ENCODE data around the gene MYH14. TPM values are rescaled to one million over a fixed set of nuclear protein-coding genes. Genes with fewer than 3 reads are reported as not detected.
"Not testable (repeated sequence)": the region's sequence is repeated elsewhere in the genome, so short reads cannot be mapped to it uniquely, and the experiment has no call there.

Gene MYH14
- total RNA-seq, 1 donor from 2014 or later: 99.3 TPM

DNA sequence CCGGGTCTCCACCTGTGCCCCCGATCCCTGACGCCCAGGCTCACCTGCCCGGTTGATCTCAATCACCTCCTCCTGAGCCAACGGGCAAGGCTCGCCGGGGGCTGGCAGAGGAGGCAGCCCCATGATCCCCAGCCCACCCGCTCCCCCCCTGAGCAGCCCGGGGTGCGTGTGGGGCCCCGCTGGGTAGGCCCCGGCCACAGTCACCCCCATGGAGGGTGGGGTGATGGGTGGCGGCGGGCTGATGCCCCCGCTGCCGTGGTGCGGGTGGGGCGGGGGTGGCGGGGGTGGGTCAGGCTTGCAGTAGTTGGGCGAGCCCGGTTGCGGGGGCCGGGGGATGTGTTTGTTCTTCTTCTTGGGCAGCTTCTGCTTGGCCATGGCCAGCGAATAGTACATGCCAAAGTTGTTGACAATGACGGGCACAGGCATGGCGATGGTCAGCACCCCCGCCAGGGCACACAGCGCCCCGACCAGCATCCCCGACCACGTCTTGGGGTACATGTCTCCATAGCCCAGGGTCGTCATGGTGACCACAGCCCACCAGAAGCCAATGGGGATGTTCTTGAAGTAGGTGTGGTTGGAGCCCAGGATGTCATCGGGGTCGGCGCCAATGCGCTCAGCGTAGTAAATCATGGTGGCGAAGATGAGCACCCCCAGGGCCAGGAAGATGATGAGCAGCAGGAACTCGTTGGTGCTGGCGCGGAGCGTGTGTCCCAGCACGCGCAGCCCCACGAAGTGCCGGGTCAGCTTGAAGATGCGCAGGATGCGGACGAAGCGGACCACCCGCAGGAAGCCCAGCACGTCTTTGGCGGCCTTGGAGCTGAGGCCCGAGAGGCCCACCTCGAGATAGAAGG lies 119.7 kb downstream of the MYH14 start:
- ATAC-seq (no peak), DNase-seq (ENCODE audit: missing footprints) (no peak)
- intact Hi-C loops (cut with DNase I): no loop called here

DNA sequence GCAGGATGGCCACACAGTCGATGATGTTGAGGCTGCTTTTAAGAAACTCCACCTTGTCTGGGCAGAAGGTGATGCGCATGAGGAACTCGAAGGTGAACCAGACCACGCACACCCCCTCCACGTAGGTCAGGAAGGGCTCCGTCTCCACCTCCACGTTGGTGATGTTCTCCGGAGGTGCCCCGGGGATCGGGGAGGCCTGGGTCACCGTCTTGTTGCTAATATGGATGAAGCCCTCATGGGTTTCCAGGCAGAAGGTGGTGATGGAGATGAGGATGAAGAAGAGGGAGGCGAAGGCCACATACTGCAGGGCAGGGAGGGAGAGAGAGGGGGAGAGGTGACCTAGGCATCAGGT lies 120.3 kb downstream of the MYH14 start:
- intact Hi-C loops (cut with DNase I): no loop called here
- DNase-seq (ENCODE audit: missing footprints): no peak
- no peak for ATAC-seq

DNA sequence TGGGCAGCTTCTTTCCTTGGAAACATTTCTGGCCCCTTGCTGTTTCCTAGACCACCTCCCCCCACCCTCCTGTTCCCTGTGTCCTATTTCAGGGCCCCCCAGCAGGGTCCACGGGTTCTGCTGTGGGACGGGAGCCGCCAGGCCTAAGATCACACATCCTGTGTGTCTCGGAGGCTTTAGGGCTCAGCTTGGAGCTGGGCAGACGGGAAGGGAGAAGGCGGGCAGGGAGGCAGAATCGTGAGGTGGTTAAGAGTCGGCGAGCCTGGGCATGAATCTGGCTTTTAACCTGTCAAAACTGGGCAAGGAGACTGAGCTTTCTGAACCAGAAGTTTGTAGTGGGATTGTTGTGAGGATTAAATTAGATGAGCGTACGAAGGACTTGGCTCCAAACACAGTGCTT lies 120.9 kb downstream of the MYH14 start:
- DNase-seq (ENCODE audit: missing footprints) (no peak), ATAC-seq (no peak)
- intact Hi-C loops (cut with DNase I): no loop called here

DNA sequence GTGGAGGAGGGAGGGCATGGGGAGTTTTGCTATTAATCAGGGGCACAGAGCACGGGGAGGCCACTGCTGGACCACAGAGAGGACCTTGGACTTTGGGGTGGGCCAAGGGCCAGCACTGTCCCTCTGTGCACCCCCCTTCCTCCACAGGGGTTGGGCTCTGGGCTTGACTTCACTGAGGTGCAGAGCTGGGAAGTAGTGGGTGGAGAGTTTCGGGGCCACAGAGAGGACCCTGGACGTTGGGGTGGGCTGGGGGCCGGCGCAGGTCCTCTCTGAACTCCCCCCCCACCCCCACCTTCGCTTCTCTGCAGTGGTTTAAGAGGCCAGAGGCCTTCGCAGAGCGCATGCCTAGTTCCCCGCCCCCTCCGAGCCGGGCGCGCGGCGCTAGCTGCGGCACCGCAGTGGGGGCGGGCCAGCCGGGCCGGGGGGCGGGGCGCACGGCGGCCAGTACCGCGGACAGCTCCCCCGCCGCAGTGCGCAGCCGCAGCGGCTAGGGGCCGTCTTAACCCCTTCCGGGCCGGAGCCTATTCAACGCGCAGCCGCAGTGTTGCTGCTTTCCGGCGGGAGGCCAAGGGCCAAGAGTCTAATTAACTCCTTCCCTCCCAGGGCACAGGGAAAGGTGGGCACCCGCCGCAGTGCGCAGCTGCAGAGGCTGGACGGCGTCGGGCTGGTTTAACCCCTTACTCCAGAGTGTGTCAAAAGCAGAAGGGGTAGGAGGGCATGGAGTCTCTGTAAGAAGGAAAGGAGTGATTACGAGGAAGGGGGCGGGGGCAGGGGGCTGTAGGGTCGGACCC lies 122.1 kb downstream of the MYH14 start:
- intact Hi-C loops (cut with DNase I): no loop called here
- DNase-seq (ENCODE audit: missing footprints) (peak; percentile 79), ATAC-seq (peak; percentile 30)

DNA sequence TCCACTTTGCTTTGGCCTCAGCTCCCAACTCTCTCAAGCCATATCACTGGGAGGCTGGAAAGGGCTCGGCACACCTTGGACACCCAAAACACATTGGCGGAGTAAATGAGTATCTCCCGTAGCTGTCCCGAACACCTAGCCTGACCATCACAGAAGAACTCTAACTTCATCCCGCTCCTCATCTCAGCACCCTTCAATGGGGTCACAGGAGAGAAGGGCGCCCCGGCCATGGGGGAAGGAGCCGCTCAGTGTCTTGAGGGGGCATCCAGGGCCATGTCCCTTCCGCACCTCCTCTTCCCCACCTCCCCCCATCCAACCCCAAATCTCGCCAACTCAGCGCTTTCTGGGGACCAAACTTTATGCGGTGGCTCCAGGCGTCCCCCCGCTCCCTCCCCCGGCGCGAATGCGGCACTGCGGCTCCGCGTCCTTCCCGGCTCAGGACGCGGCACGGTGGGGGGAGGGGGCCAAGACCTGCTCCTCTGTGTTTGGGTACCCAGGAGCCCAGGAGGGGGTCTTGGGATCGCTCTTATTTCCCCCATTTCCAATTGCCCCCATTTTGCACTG lies 122.8 kb downstream of the MYH14 start:
- ATAC-seq (no peak), DNase-seq (ENCODE audit: missing footprints) (no peak)
- intact Hi-C loops (cut with DNase I): no loop called here

DNA sequence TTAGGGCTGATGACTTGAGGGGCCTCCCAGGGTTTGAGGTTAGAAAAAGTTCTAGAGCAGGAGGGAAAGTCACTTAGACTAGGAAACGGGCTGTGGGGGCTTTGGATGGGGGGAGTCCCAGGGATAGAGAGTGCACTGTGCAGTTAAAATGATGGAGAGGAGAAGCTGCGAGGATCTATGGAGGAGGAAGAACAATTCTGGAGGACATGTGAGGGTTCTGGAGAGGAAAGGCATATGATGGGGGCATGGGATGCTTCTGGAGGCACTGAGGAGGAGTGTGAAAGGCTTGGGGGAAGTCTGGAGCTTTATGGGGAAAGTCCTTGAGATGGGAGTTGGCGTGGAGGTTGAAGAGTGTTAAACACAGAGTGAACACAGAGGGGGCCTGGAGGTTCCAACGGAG lies 123.6 kb downstream of the MYH14 start:
- intact Hi-C loops (cut with DNase I): no loop called here
- DNase-seq (ENCODE audit: missing footprints) (no peak), ATAC-seq (no peak)

DNA sequence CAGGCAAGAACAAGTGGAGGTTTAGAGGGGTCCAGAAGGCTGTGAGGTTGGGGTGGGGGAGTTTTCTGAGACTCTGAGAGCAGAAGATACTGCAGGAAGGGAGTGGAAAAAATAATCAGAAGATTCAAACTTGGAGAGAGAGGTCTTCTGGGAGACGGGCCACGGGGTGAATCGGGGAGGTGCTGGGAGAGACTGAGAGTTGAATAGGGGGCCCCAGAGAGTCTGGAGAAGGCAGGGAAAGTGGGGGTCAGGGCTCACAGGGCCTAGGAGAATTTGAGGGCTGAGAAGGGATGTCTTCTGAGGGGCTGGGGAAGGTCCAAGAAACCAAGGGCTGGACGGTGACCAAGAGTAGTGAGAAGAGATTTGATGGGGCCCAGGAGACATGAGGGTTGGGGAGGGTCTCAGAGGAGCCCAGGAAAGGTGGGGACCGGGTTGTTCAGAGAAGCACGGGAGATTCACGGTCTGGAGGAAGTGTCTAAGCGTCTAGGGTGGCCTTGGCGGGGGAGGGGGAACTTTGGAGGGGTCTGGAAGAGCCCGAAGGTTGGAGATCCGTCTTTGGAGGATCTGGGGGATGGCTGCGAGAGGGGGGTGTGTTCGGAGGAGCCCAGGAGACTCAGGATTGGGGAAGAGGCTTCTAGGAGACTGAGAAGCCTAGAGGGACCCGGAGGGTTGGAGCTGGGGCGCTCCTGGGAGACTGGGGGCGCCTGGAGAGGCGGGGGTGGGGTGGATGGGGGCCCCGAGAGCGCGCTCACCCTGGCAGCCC lies 124.2 kb downstream of the MYH14 start:
- intact Hi-C loops (cut with DNase I): no loop called here
- no peak for ATAC-seq
- no peak for DNase-seq (ENCODE audit: missing footprints)

DNA sequence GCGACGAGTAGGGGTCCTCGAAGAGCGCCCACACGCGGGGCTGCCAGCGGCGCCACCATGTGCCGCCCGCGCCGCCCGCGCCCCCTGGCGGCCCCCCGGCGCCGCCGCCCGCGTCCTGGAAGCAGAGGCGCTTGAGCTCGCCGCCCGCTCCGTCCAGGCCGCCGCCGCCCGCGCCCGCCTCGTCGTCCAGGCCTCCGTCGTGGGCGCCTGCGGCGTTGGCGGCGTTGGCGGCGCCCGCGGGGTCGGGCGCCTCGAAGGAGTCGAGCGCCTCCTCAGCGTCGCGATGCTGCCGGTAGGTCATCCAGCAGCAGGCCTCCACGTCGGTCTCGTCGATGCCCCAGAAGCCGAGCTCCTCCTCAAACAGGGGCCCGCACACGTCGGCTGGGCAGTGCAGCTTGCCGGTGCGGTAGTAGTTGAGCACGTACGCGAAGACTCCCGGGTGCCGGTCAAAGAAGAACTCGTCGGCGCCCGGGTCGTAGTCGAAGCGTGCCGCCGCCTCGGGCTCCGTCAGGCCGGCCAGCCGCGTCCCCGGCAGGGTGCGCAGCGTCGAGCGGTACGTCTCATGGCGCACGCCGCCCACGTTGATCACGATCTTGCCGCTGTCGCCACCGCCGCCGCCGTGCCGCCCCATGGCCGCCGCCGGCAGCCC lies 124.9 kb downstream of the MYH14 start:
- intact Hi-C loops (cut with DNase I): no loop called here
- ATAC-seq (no peak), DNase-seq (ENCODE audit: missing footprints) (no peak)

DNA sequence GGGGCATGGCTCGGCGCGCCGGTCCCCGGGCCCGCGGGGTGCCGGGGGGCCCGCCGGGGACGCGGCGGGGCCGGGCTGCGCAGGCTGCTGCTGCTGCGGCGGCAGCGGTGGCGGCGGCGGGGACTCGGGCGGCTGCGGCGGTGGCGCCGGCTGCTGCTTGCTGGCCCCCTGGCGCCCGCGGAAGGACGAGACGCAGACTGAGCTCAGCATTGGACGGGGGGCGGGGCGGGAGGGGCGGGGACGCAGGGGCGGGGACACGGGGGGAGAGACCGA lies 125.4 kb downstream of the MYH14 start:
- DNase-seq (ENCODE audit: missing footprints) (no peak), ATAC-seq (no peak)
- intact Hi-C loops (cut with DNase I): no loop called here

DNA sequence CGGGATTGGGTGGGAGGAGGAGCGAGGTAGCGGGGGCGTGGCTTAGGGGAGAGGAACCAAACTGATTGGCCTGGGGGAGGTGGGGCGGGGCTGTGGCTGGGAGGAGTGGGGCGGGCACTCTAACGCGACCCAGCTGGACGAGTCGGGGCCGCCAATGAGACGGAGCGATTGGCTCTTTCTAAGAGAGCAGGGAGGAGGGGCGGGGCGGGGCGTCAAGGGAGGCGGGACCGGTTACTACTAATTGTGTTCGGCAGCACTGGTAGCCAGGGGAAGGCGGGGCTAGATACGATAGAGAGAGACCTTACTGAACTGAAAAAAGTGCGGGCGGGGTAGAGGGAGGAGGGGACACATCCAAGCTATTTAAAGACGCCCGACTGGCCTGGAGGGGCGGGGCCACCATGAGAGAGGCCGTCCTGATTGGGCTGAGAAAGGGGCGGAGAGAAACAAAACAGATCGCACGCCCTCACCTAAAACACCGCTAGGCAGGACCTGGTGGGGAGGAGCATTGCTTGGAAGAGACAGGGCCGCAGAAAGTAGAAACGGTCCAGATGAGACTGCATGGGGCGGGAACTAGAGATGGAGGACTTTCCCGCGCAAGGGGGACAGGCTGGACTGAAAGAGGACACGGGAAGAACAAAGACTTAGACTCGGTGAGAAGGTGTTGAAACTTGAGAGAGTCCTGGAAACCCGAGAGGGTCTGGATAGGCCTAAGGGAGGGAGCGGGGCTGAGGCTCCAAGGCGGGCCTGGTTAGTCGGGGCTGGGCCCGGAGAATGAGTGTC lies 125.9 kb downstream of the MYH14 start, which contains the start of gene KCNC3:
Gene KCNC3, minus strand, starts transcription at position 232 of the 780 bp plus-strand sequence. CDS start 295 bp downstream, outside the sequence.
- ATAC-seq (peak; percentile 87), DNase-seq (ENCODE audit: missing footprints) (peak; percentile 99)
- intact Hi-C loops (cut with DNase I): no loop called here

DNA sequence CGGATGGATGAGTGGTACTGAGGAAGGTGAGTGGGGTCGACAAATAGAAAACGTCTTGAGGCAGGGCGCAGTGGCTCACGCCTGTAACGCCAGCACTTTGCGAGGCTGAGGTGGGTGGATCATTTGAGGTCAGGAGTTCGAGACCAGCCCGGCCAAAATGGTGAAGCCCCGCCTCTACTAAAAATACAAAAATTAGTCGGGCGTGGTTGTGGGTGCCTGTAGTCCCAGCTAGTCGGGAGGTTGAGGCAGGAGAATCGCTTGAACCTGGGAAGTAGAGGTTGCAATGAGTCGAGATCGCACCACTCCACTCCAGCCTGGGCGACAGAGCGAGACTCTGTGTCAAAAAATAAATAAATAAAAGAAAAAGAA lies 126.5 kb downstream of the MYH14 start:
- DNase-seq (ENCODE audit: missing footprints); ATAC-seq; intact Hi-C loops (cut with DNase I): not testable (repeated sequence)

DNA sequence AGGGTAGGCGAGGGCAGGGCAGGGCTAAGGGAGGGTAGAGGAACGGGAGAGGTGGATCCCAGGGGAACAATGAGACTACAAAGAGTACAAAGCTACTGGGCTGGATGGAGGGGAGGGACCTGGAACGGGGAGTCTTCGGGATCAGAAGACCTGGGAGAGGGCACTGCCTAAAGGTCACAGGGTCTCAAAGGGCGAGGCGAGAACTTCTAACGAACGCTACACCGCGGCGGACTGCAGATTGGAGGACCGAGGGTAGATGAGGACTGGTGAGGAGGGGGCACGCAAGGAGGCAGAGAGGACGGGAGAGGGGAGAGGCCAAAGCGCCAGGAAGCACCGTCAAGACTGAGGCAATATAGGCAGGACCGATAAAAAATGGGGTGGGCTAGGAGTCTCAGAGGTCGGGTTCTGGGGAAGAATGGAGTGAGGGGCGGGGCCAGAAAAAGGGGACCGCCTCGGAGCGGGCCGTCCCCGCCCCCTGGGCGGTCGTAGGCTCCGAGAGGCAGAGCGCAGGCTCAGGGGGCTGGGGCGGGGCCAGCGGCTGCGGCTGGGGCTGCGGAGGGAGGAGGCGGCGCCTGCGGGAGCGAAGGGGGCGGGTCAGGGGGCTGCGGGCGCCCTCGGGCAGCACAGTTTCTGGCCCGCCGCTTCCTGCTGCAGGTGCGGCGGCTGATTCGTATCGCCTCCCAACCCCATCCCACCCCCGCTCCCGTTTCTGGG lies 127.1 kb downstream of the MYH14 start:
- ATAC-seq (peak; percentile 58), DNase-seq (ENCODE audit: missing footprints) (peak; percentile 90)
- intact Hi-C loops (cut with DNase I): no loop called here

DNA sequence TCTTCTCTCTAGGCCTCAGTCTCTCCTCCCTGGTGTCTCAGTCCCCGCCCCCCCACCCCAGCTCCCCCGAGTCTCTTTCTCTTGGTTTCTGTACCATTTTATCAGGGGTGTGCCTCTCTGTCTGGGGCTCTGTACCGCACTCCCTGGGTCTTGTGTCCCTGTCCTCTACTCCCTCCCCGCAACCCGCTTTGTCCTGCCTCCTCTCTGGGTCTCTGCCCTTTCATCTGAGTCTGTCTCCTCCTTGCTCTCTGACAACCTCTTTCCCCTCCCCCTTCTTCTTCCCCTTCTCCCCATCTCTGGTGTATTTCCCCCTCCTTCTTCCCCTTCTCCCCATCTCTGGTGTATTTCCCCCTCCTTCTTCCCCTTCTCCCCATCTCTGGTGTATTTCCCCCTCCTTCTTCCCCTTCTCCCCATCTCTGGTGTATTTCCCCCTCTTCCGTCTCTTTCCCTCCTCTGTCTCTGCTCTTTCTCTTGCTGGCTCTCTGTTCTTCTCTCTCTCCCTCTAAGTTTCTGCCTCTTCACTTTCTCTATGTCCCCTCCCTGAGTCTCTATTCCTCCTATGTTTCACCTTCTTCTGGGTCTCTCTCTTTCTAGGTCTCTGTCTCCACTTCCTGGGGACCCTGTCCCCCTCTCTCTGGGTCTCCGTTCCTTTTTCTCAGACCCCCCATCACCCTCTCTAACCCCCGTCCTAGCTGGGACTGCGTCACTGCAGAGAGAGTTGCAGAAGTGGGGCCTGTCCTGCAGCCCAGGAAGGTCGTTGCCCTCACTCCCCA lies 128.0 kb downstream of the MYH14 start:
- intact Hi-C loops (cut with DNase I): no loop called here
- no peak for DNase-seq (ENCODE audit: missing footprints)
- ATAC-seq: no peak

DNA sequence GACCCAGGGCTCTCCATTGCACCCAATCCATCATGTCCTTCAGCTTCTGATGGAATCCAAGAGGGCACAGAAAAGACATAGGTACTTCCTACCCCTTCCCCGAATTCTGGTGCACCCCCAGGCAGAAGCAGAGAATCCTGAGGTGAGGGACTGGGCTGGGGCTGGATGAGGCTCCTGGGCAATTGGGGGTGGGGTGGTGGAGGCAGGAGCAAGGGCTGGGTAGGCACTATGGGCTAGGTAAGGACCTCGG lies 128.5 kb downstream of the MYH14 start:
- intact Hi-C loops (cut with DNase I): no loop called here

DNA sequence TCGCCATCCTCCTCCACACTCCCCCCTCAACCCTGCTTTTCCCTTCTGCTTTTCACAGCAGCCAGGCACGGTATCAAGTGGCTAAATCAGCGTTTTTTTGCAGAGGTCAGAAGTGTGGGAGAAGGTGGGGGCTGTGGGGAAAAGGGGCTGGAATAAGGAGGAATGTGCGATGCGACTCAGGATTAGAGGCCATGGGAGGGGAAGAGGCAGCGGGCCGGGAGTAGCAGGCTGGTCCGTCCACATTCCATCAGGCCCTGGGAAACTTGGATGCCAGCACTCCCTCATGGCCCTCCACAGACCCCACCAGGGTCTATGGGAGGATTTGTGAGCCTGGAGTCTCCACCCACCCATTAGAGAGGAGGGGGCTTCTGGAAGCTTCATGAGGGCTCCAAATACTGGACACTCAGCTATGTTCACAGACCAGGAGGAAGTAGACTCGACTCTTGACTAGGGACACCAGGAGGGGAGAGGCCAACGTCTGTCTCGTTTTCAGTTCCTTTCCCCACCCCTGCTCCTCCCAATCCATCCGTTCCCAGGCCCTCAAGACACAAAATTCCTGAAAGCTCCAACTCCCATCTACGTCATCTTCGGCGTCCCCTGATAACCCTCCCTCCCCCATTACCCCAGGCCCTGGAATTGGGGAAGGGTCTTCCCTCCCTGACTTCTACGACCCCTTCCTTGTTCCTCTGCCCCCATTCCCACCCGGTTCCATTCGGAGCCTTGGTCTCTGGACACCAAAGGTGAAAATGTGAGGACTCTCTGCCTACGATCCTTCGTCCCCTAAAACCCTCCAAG lies 129.0 kb downstream of the MYH14 start:
- intact Hi-C loops (cut with DNase I): no loop called here
- ATAC-seq: no peak

More for the DNA sequence above, 128.5 kb downstream of the MYH14 start:
- DNase-seq (ENCODE audit: missing footprints) (no peak), ATAC-seq (no peak)

DNA sequence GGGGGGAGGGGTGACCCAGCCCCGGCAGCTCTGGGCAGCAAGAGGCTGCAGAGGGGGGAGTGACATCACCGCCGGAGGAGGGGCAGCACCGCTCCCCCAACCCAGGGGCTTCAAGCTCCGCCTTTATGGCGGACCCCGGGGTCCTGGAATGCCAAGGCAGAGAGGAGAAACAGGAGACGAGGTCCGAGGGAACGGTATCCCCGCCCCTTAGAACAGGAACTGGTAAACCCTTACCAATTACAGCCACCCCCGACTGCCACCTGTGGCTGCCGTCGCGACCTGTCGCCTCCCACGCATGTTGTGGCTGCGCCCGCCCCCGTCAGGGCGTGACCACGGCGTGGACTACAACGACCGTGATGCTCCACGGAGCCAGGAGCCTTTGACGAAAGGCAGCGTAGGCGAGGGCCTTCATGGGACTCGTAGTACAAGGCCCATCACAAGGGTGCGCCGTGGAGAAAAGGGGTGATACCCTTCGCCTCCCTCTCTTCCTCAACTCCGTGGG lies 129.9 kb downstream of the MYH14 start:
- DNase-seq (ENCODE audit: missing footprints) (peak; percentile 93), ATAC-seq (peak; percentile 65)
- intact Hi-C loops (cut with DNase I): no loop called here

More for the DNA sequence above, 129.0 kb downstream of the MYH14 start:
- no peak for DNase-seq (ENCODE audit: missing footprints)
